Eye (tissue), 1 donor: ENCODE data around the gene NTNG1.
"Not testable (repeated sequence)": the region's sequence is repeated elsewhere in the genome, so short reads cannot be mapped to it uniquely, and the experiment has no call there.

Experiments
- DNase-seq: peaks from one replicate; pipeline ENCODE4 v3.0.0-alpha.2; 2015

NTNG1 gene

GRCh38 chr1:107202007-107202406, 61.2 kb downstream of the NTNG1 start:
- no peak for DNase-seq

- peak; percentile 4 for DNase-seq
Measured at GRCh38 chr1:107213225-107213624, 72.4 kb downstream of the NTNG1 start.

GRCh38 chr1:107220036-107220435, 79.2 kb downstream of the NTNG1 start:
- DNase-seq: no peak

DNA sequence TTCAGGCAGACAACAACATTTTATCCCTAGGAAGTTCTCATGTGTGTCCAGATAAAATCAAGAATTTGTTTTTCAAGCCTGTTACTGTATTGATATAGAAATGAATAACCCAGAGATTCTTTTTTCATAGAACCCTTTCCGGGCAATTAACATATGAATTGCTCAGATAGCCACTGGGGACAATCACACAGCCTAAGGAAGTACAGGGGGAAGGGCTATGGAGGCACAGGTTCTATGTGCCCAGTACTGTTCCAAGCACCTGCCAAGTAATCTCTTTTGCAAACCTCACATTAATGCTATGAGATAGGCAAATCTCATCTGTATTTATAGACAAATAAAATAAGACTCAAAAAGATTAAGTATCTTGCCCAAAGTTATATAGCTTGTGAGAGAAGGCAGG, 84.9 kb downstream of the NTNG1 start:
- DNase-seq: no peak

GRCh38 chr1:107228704-107229371, 88.0 kb downstream of the NTNG1 start:
- DNase-seq: no peak

GRCh38 chr1:107229711-107230110, 88.9 kb downstream of the NTNG1 start:
- no peak for DNase-seq

GRCh38 chr1:107230121-107230520, 89.3 kb downstream of the NTNG1 start:
- no peak for DNase-seq

GRCh38 chr1:107231291-107231690, 90.5 kb downstream of the NTNG1 start:
- no peak for DNase-seq

DNA sequence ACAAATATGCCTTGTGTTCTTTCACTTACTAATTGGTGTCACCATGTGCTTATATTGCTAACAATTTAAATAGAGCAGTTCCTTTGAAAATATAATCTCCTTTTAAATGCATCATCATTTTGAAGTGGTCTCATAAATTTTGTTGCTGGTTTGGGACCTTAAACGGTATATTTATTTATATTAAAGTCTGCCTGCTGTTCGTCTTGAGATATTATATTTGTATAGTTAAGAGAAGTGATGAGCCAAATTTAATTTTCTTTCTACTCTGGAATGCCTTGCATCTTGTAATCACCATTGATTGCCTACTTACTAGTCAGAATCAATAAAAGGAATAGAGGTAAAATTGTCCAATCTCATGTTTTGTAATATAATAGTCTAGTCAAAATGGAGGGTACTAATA, 91.6 kb downstream of the NTNG1 start:
- DNase-seq: no peak

- DNase-seq: not testable (repeated sequence)
Measured at GRCh38 chr1:107236760-107237159, 95.9 kb downstream of the NTNG1 start.

GRCh38 chr1:107243461-107243860, 102.6 kb downstream of the NTNG1 start:
- DNase-seq: no peak

- DNase-seq: peak; percentile 30
Measured at GRCh38 chr1:107244709-107245500, 104.1 kb downstream of the NTNG1 start.

DNA sequence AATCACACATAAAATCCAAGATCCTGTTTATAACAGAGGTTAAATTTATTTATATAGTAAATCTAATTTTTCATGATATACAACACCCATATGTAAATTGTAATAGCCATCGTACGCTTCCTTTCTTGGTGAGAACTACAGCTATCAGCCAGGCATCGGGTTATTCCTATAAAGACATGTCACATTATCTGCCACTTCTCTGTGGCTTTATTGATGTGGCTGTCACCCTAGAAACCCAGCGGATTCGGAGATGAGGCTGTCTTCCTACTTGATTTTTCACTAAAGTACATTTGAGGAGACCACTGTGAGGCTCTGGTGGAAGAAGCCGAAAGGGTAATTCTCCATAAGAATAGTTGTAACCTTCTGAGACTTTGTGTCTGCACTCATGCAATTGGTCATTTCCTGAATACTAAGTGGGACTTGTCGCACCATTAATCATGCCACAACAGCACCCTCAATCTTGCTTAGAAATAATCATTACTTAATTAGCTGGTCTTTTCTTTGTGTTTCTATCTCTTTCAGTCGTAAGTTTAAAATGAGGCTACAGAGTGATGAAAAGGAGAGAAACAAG, 106.0 kb downstream of the NTNG1 start:
- DNase-seq: no peak

GRCh38 chr1:107247679-107248078, 106.8 kb downstream of the NTNG1 start:
- DNase-seq: no peak

DNA sequence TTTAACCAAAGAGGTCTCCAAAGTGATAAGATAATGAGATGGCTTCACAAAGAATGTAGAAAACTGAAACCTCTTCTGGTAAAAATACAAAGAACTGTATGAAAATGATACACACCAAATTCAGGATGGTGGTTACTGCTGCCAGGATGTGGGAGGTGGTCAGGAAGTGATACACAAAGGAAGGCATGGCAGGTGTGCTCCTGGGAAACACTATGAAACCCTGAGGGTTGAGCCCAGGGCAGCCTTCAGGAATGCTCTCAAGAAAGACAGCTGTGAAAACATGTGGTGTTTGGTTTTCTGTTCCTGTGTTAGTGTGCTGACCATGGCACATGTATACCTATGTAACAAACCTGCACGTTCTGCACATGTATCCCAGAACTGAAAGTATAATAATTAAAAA, 109.3 kb downstream of the NTNG1 start:
- DNase-seq: no peak

GRCh38 chr1:107251083-107251482, 110.2 kb downstream of the NTNG1 start:
- no peak for DNase-seq

DNA sequence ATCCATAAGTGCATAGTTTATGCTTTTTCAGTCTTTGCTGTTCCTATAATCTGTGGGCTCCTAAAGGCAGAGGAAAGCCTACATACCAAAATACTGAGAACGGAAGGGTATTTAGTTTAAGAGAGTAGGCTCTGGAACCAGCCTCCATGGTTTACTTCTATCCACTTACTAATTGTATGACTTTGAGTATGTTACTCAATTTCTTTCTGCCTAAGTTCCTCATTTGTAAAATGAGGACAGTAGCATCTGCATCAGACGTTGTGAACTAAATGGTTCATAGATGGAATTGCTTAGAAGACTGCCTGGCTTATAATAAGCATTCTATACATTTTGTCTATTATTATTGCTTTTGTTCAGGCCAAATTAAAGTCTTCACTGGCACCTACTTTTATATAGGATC, 111.0 kb downstream of the NTNG1 start:
- no peak for DNase-seq

GRCh38 chr1:107252271-107252670, 111.4 kb downstream of the NTNG1 start:
- DNase-seq: no peak

- peak; percentile 17 for DNase-seq
Measured at GRCh38 chr1:107254306-107254705, 113.5 kb downstream of the NTNG1 start.

DNA sequence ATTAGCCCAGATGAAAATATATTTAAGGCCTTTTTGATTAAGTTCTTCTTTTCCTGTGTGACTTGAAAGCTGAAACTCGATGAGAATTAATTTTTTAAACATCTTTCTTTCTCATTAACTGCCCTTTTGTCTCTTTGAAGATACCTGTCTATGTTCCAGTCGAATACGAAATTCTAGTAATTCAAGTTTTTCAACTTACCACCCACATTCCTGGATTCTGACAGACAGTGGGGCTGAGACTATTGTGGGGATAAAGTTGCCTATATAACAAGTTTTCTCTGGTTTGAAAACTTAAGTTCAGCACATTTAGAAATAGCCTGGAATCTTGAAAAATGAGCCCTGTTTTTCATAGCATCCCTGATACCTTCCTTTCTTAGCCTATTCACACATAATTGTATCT, 114.6 kb downstream of the NTNG1 start:
- DNase-seq: no peak

- no peak for DNase-seq
Measured at GRCh38 chr1:107262467-107263286, 121.8 kb downstream of the NTNG1 start.

DNA sequence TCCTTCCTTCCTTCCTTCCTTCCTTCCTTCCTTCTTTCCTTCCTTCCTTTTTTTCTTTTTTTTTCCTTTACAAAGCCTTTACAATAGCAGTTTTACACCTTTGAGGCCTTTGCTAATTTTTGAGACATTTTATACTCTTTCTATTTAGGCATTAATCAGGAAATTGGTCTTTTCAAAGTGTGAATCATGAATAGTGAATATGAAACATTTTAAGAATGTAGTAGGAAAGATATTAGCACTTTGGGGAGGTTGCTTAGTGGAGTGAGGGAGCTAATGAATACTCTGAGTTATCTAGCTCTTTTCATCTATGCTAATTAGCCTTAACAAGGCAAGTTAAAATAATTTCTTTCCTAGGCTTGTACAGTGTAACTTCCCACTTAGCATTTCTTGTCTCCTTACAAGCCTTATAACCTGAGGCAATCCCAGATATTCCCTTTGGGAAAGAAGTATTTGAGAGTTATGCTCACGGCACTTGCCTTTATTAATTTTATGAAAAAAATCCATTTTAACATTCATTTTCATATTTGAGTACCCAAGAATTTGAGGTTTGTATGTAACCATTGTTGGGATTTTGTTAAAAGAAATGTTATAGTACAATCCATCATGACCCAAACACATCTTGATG, 122.6 kb downstream of the NTNG1 start:
- DNase-seq: no peak

DNA sequence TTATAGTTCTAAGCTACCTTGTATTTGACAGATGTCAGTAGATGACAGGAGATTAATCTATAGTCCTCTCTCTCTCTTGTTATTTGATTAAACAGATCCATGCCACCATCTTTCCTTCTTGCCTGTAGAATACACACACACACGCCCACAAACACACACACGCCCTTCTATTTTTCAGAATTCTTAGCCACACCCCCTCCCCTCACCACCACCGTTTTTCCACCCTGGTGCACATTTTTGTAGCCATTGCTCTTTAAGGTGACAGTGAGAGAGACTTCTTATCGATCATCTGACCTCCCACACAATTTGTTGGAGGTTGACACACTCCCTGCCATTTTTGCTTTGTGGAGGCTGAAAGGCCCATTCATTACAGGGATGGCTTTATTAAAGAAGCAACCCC, 123.2 kb downstream of the NTNG1 start:
- DNase-seq: no peak
